ENCODE measurements around the gene ITGAD.
A peak's percentile ranks its signal among the peaks of the same experiment; 100 is the strongest.

ITGAD gene

GRCh38 chr16:31393056-31393455 is at the start of gene ITGAD:
Gene ITGAD (plus strand): TSS chr16:31393335. CDS start chr16:31393361, 26 bp downstream.
- no peak for DNase-seq (ENCODE audit: extremely low spot score, insufficient read length, low read depth)

GRCh38 chr16:31344712-31345111 is 48.4 kb upstream of the ITGAD start:
- DNase-seq (ENCODE audit: extremely low spot score, insufficient read length, low read depth), result peak; percentile 65
- peak; percentile 95 for FAIRE-seq

More at GRCh38 chr16:31393056-31393455, at the start of gene ITGAD:
- FAIRE-seq, result no peak

- FAIRE-seq, result no peak
- DNase-seq (ENCODE audit: extremely low spot score, insufficient read length, low read depth), result no peak
Observed at GRCh38 chr16:31347445-31347844, 45.7 kb upstream of the ITGAD start.

- DNase-seq (ENCODE audit: extremely low spot score, insufficient read length, low read depth) (no peak), FAIRE-seq (peak; percentile 53)
Observed at GRCh38 chr16:31348579-31348978, 44.6 kb upstream of the ITGAD start.

- FAIRE-seq, result no peak
Observed at GRCh38 chr16:31350275-31351005, 42.7 kb upstream of the ITGAD start.

GRCh38 chr16:31351246-31351941 is 41.7 kb upstream of the ITGAD start:
- no peak for DNase-seq (ENCODE audit: extremely low spot score, insufficient read length, low read depth)
- peak; percentile 73 for FAIRE-seq

More at GRCh38 chr16:31350275-31351005, 42.7 kb upstream of the ITGAD start:
- DNase-seq (ENCODE audit: extremely low spot score, insufficient read length, low read depth), result no peak

- DNase-seq (ENCODE audit: extremely low spot score, insufficient read length, low read depth) (no peak), FAIRE-seq (peak; percentile 70)
Observed at GRCh38 chr16:31351942-31352325, 41.2 kb upstream of the ITGAD start.

GRCh38 chr16:31352376-31353115 is 40.6 kb upstream of the ITGAD start:
- FAIRE-seq (peak; percentile 67), DNase-seq (ENCODE audit: extremely low spot score, insufficient read length, low read depth) (no peak)

GRCh38 chr16:31354394-31355291 is 38.5 kb upstream of the ITGAD start, which contains the start of gene ITGAX:
Gene ITGAX (plus strand): TSS chr16:31355176. CDS start chr16:31355255, 79 bp downstream.
- FAIRE-seq, result peak; percentile 95
- no peak for DNase-seq (ENCODE audit: extremely low spot score, insufficient read length, low read depth)

- DNase-seq (ENCODE audit: extremely low spot score, insufficient read length, low read depth) (no peak), FAIRE-seq (peak; percentile 15)
Observed at GRCh38 chr16:31355431-31356100, 37.6 kb upstream of the ITGAD start.

- FAIRE-seq, result no peak
Observed at GRCh38 chr16:31356566-31357323, 36.4 kb upstream of the ITGAD start.

GRCh38 chr16:31357324-31358109 is 35.6 kb upstream of the ITGAD start:
- DNase-seq (ENCODE audit: extremely low spot score, insufficient read length, low read depth), result no peak
- FAIRE-seq, result no peak

More at GRCh38 chr16:31356566-31357323, 36.4 kb upstream of the ITGAD start:
- no peak for DNase-seq (ENCODE audit: extremely low spot score, insufficient read length, low read depth)

- FAIRE-seq, result no peak
Observed at GRCh38 chr16:31360251-31360650, 32.9 kb upstream of the ITGAD start.

GRCh38 chr16:31361201-31362110 is 31.7 kb upstream of the ITGAD start:
- no peak for FAIRE-seq

More at GRCh38 chr16:31360251-31360650, 32.9 kb upstream of the ITGAD start:
- no peak for DNase-seq (ENCODE audit: extremely low spot score, insufficient read length, low read depth)

GRCh38 chr16:31362476-31363405 is 30.4 kb upstream of the ITGAD start:
- DNase-seq (ENCODE audit: extremely low spot score, insufficient read length, low read depth) (no peak), FAIRE-seq (no peak)

More at GRCh38 chr16:31361201-31362110, 31.7 kb upstream of the ITGAD start:
- DNase-seq (ENCODE audit: extremely low spot score, insufficient read length, low read depth), result no peak
